GM23338 (cell line): ENCODE measurements around the gene NIT2. TPM values are rescaled to one million over a fixed set of nuclear protein-coding genes. Genes with fewer than 3 reads are reported as not detected.

ENCODE experiments used
- ATAC-seq: fragments of 200-7000 bp; cut with Tn5 transposase; 3 replicates; pipeline ENCODE4 v1.9.1; 2020
- DNase-seq: peaks from one replicate; pipeline ENCODE4 v3.0.0-alpha.2; 2015; ENCODE audit warnings: low spot score
- H2AFZ ChIP-seq: fragments of 200-600 bp; sonication (generic); 2 replicates; pipeline ENCODE4 v1.8.0; 2016; ENCODE audit warnings: antibody characterized with exemption, mild to moderate bottlenecking, moderate library complexity
- H3F3A ChIP-seq: fragments of 200-600 bp; sonication (generic); replicated peaks from 2 replicates; pipeline ENCODE4 v1.8.0; 2017; ENCODE audit warnings: antibody characterized with exemption, mixed run types, low read depth
- H3K27ac ChIP-seq: fragments of 200-600 bp; sonication (generic); 2 replicates; pipeline ENCODE4 v1.6.1; 2016; ENCODE audit warnings: low read depth
- H3K27me3 ChIP-seq: fragments of 200-600 bp; sonication (generic); 2 replicates; pipeline ENCODE4 v1.8.0; 2016; ENCODE audit warnings: mild to moderate bottlenecking, mixed run types, moderate library complexity; ENCODE audit not compliant: insufficient read depth
- H3K36me3 ChIP-seq: fragments of 200-600 bp; sonication (generic); 2 replicates; pipeline ENCODE4 v1.8.0; 2016; ENCODE audit warnings: mild to moderate bottlenecking; ENCODE audit not compliant: insufficient read depth
- H3K4me1 ChIP-seq: fragments of 200-600 bp; sonication (generic); 2 replicates; pipeline ENCODE4 v1.8.0; 2016; ENCODE audit warnings: mild to moderate bottlenecking, moderate library complexity; ENCODE audit not compliant: insufficient read depth
- H3K4me2 ChIP-seq: fragments of 200-600 bp; sonication (generic); 2 replicates; pipeline ENCODE4 v1.7.1; 2017; ENCODE audit warnings: mixed run types
- H3K4me3 ChIP-seq: fragments of 200-600 bp; sonication (generic); 2 replicates; pipeline ENCODE4 v1.6.1; 2016; ENCODE audit warnings: mixed run types
- H3K79me2 ChIP-seq: fragments of 200-600 bp; sonication (generic); replicated peaks from 2 replicates; pipeline ENCODE4 v1.8.0; 2017; ENCODE audit warnings: mild to moderate bottlenecking; ENCODE audit not compliant: insufficient read depth
- H3K9me2 ChIP-seq: fragments of 200-600 bp; sonication (generic); 2 replicates; pipeline ENCODE4 v1.8.0; 2017; ENCODE audit not compliant: insufficient read depth
- H4K20me1 ChIP-seq: fragments of 200-600 bp; sonication (generic); replicated peaks from 2 replicates; pipeline ENCODE4 v1.8.0; 2017; ENCODE audit warnings: mild to moderate bottlenecking; ENCODE audit not compliant: insufficient read depth
- H3K27ac Mint-ChIP-seq: 2 replicates; pipeline ENCODE4 v1.8.0; 2020; ENCODE audit warnings: inconsistent platforms, mild to moderate bottlenecking, moderate library complexity, mixed read lengths
- H3K27me3 Mint-ChIP-seq: 3 replicates; pipeline ENCODE4 v1.8.0; 2022; ENCODE audit warnings: low read depth, mild to moderate bottlenecking, moderate library complexity, mixed read lengths, inconsistent platforms; ENCODE audit not compliant: insufficient read depth, poor library complexity
- H3K36me3 Mint-ChIP-seq: 3 replicates; pipeline ENCODE4 v1.8.0; 2021; ENCODE audit warnings: low read depth, mild to moderate bottlenecking, inconsistent platforms, moderate library complexity, mixed read lengths
- H3K4me1 Mint-ChIP-seq: 3 replicates; pipeline ENCODE4 v1.8.0; 2020; ENCODE audit warnings: mild to moderate bottlenecking, inconsistent platforms, mixed read lengths
- H3K4me3 Mint-ChIP-seq: 3 replicates; pipeline ENCODE4 v1.8.0; 2021; ENCODE audit warnings: moderate library complexity, mild to moderate bottlenecking, inconsistent platforms, mixed read lengths
- H3K9me3 Mint-ChIP-seq: 3 replicates; pipeline ENCODE4 v1.8.0; 2020; ENCODE audit warnings: moderate library complexity, mild to moderate bottlenecking, inconsistent platforms, mixed read lengths
- EZH2phosphoT487 ChIP-seq: fragments of 200-600 bp; sonication (generic); IDR thresholded peaks from one replicate; pipeline ENCODE4 v1.8.1; 2018; ENCODE audit warnings: antibody characterized with exemption; ENCODE audit not compliant: unreplicated experiment
- JUNB ChIP-seq: IDR thresholded peaks from one replicate; pipeline ENCODE4 v1.6.1; 2016; ENCODE audit warnings: antibody characterized with exemption; ENCODE audit not compliant: unreplicated experiment
- POLR2AphosphoS5 ChIP-seq: IDR thresholded peaks from 2 replicates; pipeline ENCODE4 v1.6.1; 2016; ENCODE audit warnings: antibody characterized with exemption, low read depth
- STAT1 ChIP-seq: IDR thresholded peaks from one replicate; pipeline ENCODE4 v1.6.1; 2016; ENCODE audit warnings: antibody characterized with exemption; ENCODE audit not compliant: unreplicated experiment
- ZNF114 ChIP-seq: fragments of 250-450 bp; sonication (Bioruptor Pico); IDR thresholded peaks from 2 replicates; pipeline ENCODE4 v1.5.0; 2020; ENCODE audit warnings: mild to moderate bottlenecking, moderate library complexity
- polyA plus RNA-seq: library from polyadenylated mRNA; unstranded; fragments of >200 nt; fragmentation: Nextera tagmentation; extraction: Ambion mirVana; gene quantifications from 2 replicates; pipeline ENCODE4 v1.2.1, GENCODE V29; 2016
- total RNA-seq: library from RNA; depleted of rRNA; stranded (reverse); fragments of >200 nt; shearing (Covaris generic); gene quantifications from 2 replicates; pipeline ENCODE4 v1.2.3, GENCODE V29; 2014
- TF ChIP-seq, protein P1 (sequence below): fragments of 250-450 bp; sonication (Bioruptor Pico); IDR thresholded peaks from 2 replicates; pipeline ENCODE4 v1.5.0; 2020; ENCODE audit warnings: mild to moderate bottlenecking, moderate library complexity
- TF ChIP-seq, protein P2 (sequence below), 2 experiments: fragments of 200-600 bp in 1 of 2; sonication (generic) in 1 of 2; conservative IDR thresholded peaks; 2 replicates each; pipeline versions ENCODE4 v1.5.1 to v1.6.1; 2016 to 2017; ENCODE audit warnings: antibody characterized with exemption in 2 of 2, low read depth in 2 of 2, mild to moderate bottlenecking in 2 of 2, moderate library complexity in 1 of 2
- TF ChIP-seq, protein P3 (sequence below): IDR thresholded peaks from 2 replicates; pipeline ENCODE4 v1.6.1; 2016; ENCODE audit warnings: antibody characterized with exemption

NIT2 gene
- total and polyA plus RNA-seq, 2 experiments from 2014 or later, result 19.2 to 53.7 TPM

DNA sequence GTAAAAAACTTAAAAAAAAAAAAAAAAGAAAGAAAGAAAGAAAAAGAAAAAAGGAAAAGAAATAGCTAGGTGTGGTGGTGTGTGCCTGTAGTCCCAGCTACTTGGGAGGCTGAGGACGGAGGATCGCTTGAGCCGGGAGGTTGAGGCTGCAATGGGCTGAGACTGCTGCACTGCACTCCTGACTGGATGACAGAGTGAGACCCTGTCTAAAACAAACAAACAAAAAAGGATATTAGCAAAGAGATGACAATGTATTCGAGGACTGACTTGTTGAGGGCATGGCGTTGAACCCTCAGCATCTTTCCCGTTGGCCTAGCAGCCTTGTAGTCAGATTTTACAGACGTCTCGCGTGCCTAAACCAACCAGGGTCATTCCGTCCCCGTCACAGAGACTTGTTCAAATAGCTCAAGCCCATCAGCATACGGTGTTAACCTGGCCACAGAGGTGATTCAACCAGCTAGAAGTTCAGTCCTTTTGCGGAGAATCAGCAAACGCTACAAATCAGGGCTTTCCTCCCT lies 528 bp upstream of the NIT2 start:
- Histone ChIP-seq H3K27ac (peak overlapping the region; percentile 91; the same call in 1 of the 2 replicates), H2AFZ (peak overlapping the region; percentile 100), H3K79me2 (no peaks in the 10 kb centered on the region), H3K27me3 (peaks cover 9% of the 10 kb centered on the region), H3F3A (0 out of 2 replicates have a peak, but pooled peaks cover 2% of the 10 kb centered on the region), H3K36me3 (no peaks in the 10 kb centered on the region; the same call in 1 of the 2 replicates), H3K4me1 (peaks cover 5% of the 10 kb centered on the region; the same call in 1 of the 2 replicates), H3K9me2 (no peaks in the 10 kb centered on the region), H4K20me1 (no peaks in the 10 kb centered on the region), H3K4me3 (peak overlapping the region; percentile 85), H3K4me2 (peak overlapping the region; percentile 99)
- TF ChIP-seq, protein P1, sequence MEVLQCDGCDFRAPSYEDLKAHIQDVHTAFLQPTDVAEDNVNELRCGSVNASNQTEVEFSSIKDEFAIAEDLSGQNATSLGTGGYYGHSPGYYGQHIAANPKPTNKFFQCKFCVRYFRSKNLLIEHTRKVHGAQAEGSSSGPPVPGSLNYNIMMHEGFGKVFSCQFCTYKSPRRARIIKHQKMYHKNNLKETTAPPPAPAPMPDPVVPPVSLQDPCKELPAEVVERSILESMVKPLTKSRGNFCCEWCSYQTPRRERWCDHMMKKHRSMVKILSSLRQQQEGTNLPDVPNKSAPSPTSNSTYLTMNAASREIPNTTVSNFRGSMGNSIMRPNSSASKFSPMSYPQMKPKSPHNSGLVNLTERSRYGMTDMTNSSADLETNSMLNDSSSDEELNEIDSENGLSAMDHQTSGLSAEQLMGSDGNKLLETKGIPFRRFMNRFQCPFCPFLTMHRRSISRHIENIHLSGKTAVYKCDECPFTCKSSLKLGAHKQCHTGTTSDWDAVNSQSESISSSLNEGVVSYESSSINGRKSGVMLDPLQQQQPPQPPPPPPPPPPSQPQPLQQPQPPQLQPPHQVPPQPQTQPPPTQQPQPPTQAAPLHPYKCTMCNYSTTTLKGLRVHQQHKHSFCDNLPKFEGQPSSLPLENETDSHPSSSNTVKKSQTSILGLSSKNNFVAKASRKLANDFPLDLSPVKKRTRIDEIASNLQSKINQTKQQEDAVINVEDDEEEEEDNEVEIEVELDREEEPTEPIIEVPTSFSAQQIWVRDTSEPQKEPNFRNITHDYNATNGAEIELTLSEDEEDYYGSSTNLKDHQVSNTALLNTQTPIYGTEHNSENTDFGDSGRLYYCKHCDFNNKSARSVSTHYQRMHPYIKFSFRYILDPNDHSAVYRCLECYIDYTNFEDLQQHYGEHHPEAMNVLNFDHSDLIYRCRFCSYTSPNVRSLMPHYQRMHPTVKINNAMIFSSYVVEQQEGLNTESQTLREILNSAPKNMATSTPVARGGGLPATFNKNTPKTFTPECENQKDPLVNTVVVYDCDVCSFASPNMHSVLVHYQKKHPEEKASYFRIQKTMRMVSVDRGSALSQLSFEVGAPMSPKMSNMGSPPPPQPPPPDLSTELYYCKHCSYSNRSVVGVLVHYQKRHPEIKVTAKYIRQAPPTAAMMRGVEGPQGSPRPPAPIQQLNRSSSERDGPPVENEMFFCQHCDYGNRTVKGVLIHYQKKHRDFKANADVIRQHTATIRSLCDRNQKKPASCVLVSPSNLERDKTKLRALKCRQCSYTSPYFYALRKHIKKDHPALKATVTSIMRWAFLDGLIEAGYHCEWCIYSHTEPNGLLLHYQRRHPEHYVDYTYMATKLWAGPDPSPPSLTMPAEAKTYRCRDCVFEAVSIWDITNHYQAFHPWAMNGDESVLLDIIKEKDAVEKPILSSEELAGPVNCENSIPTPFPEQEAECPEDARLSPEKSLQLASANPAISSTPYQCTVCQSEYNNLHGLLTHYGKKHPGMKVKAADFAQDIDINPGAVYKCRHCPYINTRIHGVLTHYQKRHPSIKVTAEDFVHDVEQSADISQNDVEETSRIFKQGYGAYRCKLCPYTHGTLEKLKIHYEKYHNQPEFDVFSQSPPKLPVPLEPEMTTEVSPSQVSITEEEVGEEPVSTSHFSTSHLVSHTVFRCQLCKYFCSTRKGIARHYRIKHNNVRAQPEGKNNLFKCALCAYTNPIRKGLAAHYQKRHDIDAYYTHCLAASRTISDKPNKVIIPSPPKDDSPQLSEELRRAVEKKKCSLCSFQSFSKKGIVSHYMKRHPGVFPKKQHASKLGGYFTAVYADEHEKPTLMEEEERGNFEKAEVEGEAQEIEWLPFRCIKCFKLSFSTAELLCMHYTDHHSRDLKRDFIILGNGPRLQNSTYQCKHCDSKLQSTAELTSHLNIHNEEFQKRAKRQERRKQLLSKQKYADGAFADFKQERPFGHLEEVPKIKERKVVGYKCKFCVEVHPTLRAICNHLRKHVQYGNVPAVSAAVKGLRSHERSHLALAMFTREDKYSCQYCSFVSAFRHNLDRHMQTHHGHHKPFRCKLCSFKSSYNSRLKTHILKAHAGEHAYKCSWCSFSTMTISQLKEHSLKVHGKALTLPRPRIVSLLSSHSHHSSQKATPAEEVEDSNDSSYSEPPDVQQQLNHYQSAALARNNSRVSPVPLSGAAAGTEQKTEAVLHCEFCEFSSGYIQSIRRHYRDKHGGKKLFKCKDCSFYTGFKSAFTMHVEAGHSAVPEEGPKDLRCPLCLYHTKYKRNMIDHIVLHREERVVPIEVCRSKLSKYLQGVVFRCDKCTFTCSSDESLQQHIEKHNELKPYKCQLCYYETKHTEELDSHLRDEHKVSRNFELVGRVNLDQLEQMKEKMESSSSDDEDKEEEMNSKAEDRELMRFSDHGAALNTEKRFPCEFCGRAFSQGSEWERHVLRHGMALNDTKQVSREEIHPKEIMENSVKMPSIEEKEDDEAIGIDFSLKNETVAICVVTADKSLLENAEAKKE, result no peak
- TF ChIP-seq STAT1, result no peak
- no peak for TF ChIP-seq JUNB
- no peak for TF ChIP-seq POLR2AphosphoS5
- TF ChIP-seq, protein P2, sequence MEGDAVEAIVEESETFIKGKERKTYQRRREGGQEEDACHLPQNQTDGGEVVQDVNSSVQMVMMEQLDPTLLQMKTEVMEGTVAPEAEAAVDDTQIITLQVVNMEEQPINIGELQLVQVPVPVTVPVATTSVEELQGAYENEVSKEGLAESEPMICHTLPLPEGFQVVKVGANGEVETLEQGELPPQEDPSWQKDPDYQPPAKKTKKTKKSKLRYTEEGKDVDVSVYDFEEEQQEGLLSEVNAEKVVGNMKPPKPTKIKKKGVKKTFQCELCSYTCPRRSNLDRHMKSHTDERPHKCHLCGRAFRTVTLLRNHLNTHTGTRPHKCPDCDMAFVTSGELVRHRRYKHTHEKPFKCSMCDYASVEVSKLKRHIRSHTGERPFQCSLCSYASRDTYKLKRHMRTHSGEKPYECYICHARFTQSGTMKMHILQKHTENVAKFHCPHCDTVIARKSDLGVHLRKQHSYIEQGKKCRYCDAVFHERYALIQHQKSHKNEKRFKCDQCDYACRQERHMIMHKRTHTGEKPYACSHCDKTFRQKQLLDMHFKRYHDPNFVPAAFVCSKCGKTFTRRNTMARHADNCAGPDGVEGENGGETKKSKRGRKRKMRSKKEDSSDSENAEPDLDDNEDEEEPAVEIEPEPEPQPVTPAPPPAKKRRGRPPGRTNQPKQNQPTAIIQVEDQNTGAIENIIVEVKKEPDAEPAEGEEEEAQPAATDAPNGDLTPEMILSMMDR (conservative IDR thresholded peaks at IDR 0.05; ENCODE audit: low read depth in 2 of 2), result no peak
- TF ChIP-seq ZNF114 (CRISPR knock-in tag), result no peak
- TF ChIP-seq EZH2phosphoT487, result no peak
- TF ChIP-seq, protein P3, sequence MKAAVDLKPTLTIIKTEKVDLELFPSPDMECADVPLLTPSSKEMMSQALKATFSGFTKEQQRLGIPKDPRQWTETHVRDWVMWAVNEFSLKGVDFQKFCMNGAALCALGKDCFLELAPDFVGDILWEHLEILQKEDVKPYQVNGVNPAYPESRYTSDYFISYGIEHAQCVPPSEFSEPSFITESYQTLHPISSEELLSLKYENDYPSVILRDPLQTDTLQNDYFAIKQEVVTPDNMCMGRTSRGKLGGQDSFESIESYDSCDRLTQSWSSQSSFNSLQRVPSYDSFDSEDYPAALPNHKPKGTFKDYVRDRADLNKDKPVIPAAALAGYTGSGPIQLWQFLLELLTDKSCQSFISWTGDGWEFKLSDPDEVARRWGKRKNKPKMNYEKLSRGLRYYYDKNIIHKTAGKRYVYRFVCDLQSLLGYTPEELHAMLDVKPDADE, result no peak
- Mint-ChIP-seq H3K36me3 (no peaks in the 10 kb centered on the region; the same call in 2 of the 3 replicates), H3K4me3 (peak overlapping the region; percentile 76), H3K9me3 (no peaks in the 10 kb centered on the region), H3K4me1 (peaks cover 13% of the 10 kb centered on the region), H3K27ac (peak overlapping the region; percentile 46), H3K27me3 (peaks cover 4% of the 10 kb centered on the region)
- peak; percentile 72 for DNase-seq
- ATAC-seq, result peak; percentile 63
